Measurements from ENCODE around the gene TTLL1.

TTLL1 gene

DNA sequence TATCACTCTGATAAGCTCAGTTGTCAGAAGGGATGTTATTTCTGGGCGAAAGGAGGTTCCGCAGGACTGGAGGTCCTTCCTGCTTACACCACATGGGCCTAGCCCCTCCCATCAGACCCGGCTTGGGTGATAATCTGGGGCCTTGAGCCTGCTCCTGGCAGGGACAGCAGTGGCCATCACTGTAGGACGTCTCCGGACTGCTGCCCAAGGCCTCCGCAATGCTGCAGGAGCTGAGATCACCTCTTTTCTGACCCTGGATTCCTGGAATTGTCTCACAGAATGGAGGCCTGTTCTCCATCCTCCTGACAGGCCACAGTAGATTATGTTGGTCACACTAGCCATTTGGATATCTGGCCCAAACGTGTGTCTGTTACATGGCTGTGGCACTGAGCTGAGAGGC, 12.1 kb upstream of the TTLL1 start:
- DNase-seq (ENCODE audit: low spot score) = no peak
- in situ Hi-C loops (cut with MboI; ENCODE audit: low sequenced_read_pairs, unreplicated experiment) = no loop called here
- TF ChIP-seq, protein P1, sequence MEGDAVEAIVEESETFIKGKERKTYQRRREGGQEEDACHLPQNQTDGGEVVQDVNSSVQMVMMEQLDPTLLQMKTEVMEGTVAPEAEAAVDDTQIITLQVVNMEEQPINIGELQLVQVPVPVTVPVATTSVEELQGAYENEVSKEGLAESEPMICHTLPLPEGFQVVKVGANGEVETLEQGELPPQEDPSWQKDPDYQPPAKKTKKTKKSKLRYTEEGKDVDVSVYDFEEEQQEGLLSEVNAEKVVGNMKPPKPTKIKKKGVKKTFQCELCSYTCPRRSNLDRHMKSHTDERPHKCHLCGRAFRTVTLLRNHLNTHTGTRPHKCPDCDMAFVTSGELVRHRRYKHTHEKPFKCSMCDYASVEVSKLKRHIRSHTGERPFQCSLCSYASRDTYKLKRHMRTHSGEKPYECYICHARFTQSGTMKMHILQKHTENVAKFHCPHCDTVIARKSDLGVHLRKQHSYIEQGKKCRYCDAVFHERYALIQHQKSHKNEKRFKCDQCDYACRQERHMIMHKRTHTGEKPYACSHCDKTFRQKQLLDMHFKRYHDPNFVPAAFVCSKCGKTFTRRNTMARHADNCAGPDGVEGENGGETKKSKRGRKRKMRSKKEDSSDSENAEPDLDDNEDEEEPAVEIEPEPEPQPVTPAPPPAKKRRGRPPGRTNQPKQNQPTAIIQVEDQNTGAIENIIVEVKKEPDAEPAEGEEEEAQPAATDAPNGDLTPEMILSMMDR (IDR thresholded peaks at IDR 0.05; ENCODE audit: borderline replicate concordance, control extremely low read depth, extremely low read depth, insufficient read depth, missing control alignments) = no peak

DNA sequence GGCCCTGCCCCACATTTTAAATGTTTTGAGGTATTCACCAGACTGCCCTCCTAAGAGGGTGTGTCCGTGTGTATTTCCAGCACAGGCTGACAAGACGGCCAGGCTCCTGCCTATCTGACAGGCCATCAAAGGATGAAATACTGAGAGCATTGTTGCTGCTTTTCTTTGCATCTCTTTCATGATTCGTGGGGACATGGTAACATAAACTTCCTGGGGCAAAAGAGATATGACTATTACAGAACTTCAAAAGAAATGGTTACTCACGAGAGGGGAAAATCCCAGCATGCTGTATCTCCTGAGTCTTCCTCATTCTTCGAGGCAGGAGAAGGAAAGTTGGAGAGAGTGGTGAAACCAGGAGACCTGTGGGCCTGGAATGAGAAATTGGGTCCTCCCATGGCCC, 11.0 kb upstream of the TTLL1 start:
- DNase-seq (ENCODE audit: low spot score) = no peak
- in situ Hi-C loops (cut with MboI; ENCODE audit: low sequenced_read_pairs, unreplicated experiment) = no loop called here
- TF ChIP-seq, protein P1 (IDR thresholded peaks at IDR 0.05; ENCODE audit: borderline replicate concordance, control extremely low read depth, extremely low read depth, insufficient read depth, missing control alignments) = no peak

DNA sequence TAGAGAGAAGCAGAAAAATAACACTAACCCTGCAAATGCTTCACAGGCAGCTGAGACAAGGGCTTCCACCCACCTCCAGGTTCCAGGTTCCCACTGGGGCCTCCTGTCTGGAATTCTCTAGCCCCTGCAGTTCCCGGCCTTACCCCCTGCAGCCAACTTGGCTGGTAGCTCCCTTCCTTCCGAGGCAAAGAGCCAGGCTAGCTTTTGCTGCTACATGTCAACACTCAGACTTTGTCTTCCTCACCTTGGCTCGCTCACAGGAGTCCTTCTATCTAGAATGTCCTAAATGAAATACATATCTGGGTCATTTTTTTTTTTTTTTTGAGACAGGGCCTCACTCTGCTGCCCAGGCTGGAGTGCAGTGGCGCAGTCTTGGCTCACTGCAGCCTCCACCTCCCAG, 9.9 kb upstream of the TTLL1 start:
- in situ Hi-C loops (cut with MboI; ENCODE audit: low sequenced_read_pairs, unreplicated experiment) = no loop called here
- no peak for DNase-seq (ENCODE audit: low spot score)

DNA sequence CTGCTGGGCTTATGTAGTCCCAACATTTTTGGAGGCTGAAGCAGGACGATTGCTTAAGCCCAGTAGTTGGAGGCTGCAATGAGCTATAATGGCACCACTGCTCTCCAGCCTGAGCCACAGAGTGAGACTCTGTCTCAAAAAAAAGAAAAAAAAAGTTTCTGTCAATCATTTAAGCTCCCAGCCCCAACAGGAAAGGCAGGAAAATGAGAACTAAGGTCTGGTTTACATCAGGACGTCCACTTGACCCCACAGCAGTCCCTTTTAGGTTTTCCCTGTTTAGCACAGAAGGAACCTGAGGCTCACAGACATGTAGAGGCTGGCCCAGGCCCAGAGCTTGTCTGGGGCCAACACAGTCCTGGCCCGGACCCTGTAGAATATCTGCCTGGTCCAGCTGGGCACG, 9.2 kb upstream of the TTLL1 start:
- TF ChIP-seq, protein P1 (IDR thresholded peaks at IDR 0.05; ENCODE audit: borderline replicate concordance, control extremely low read depth, extremely low read depth, insufficient read depth, missing control alignments) = no peak
- no peak for DNase-seq (ENCODE audit: low spot score)
- in situ Hi-C loops (cut with MboI; ENCODE audit: low sequenced_read_pairs, unreplicated experiment) = no loop called here

More for the DNA sequence above, 9.9 kb upstream of the TTLL1 start:
- TF ChIP-seq, protein P1 (IDR thresholded peaks at IDR 0.05; ENCODE audit: borderline replicate concordance, control extremely low read depth, extremely low read depth, insufficient read depth, missing control alignments) = no peak

DNA sequence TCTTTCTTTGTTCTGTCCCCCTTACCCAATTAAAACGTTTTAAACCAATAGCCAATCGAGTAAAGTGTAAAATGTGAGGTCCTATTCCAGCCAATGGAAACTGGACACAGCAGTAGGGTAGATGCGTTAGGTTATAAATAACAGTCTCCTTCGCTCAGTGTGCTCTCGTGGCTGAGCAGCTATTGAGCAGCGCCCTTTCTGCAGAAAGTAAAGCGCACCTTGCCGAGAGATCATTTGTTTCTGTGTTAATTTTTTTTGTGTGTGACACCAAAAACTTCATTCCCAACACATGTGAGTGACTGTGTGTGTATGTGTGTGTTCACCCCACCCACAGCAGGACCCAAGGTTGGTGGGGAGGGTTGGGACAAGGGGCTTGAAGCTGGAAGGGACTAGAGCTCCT, 7.2 kb upstream of the TTLL1 start:
- TF ChIP-seq, protein P1 (IDR thresholded peaks at IDR 0.05; ENCODE audit: borderline replicate concordance, control extremely low read depth, extremely low read depth, insufficient read depth, missing control alignments) = no peak
- in situ Hi-C loops (cut with MboI; ENCODE audit: low sequenced_read_pairs, unreplicated experiment) = no loop called here
- DNase-seq (ENCODE audit: low spot score) = no peak

DNA sequence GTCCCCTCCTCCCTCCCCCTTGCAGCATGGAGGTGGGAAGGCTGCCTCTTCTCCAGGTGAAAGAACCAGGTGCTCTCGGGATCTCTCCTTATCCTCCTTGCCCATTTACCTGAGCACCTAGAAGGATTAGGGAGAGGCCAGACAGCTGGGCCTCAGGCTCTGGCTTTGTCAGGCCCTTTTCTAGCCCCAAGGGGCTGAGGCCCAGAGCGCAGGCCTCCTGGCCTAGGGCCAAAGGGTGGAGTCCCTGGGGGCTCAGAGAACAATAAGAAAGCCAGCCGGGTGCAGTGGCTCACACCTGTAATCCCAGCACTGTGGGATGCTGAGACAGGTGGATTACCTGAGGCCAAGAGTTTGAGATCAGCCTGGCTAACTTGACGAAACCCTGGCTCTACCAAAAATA, 5.4 kb upstream of the TTLL1 start:
- TF ChIP-seq, protein P1 (IDR thresholded peaks at IDR 0.05; ENCODE audit: borderline replicate concordance, control extremely low read depth, extremely low read depth, insufficient read depth, missing control alignments) = no peak
- no peak for DNase-seq (ENCODE audit: low spot score)
- in situ Hi-C loops (cut with MboI; ENCODE audit: low sequenced_read_pairs, unreplicated experiment) = no loop called here

DNA sequence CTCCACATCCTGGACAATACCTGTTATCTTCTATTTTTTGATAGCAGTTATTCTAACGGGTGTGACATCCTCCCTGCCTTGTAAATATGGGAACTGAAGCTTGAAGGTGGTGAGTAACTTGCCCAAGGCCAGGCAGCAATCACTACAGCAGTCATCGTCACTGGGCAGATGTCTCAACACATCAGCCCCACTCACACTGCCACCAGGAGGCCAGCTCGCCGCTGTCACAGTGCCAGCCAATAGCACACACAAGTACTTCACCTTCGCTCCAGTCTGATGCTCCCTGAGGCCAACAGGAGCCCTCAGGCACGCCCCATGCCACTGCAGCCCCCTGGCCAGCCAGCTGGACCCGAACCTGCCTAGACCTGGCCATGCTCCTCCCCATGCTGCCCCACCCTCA, 4.9 kb upstream of the TTLL1 start:
- TF ChIP-seq, protein P1 (IDR thresholded peaks at IDR 0.05; ENCODE audit: borderline replicate concordance, control extremely low read depth, extremely low read depth, insufficient read depth, missing control alignments) = no peak
- DNase-seq (ENCODE audit: low spot score) = no peak
- in situ Hi-C loops (cut with MboI; ENCODE audit: low sequenced_read_pairs, unreplicated experiment) = no loop called here

Measured in GM13976 (cell line).